Measurements from ENCODE around the gene TNFRSF25. TPM values are rescaled to one million over a fixed set of nuclear protein-coding genes. Genes with fewer than 3 reads are reported as not detected.

The TNFRSF25 gene
- polyA plus RNA-seq, 1 donor from 2014 or later = 52.2 TPM

DNA sequence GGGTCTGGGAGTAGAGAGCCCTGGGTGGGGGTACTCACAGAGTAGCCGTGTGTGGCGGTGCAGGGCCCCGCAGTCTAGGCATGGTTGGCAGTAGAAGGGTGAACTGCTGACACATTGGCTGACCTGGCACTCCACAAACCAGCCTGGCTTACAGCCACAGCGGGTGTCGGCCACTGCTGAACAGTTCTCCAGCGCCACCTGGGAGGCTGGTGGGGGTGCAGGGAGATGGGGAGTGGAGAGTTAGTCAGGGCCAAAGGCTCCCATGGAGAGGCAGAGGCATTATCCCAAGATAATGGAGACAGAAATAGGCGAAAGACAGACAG is 1.5 kb downstream of the TNFRSF25 start:
- Histone ChIP-seq H3K36me3 (ENCODE audit: insufficient read depth, low read length) (no peaks in the 10 kb centered on the region), H3F3A (ENCODE audit: insufficient read depth, low read length, poor library complexity, severe bottlenecking) (no peaks in the 10 kb centered on the region), H3K9me3 (ENCODE audit: low read length) (no peaks in the 10 kb centered on the region), H3K4me2 (ENCODE audit: low read length) (no peak overlapping the region), H3K9me2 (ENCODE audit: insufficient read depth, low read length) (no peaks in the 10 kb centered on the region), H3K4me3 (ENCODE audit: low read length) (no peak overlapping the region), H3K9ac (ENCODE audit: low read length) (no peak overlapping the region), H3K79me2 (replicated peaks; ENCODE audit: insufficient read depth, low read length) (no peaks in the 10 kb centered on the region), H3K27me3 (ENCODE audit: insufficient read depth, low read depth, low read length) (no peaks in the 10 kb centered on the region), H2AFZ (ENCODE audit: low read depth, low read length) (no peak overlapping the region), H4K20me1 (ENCODE audit: insufficient read depth) (no peaks in the 10 kb centered on the region), H3K27ac (ENCODE audit: low read length) (no peak overlapping the region)
- no peak for TF ChIP-seq EP300 (conservative IDR thresholded peaks at IDR 0.05; ENCODE audit: poor library complexity, severe bottlenecking)
- TF ChIP-seq, protein P1, sequence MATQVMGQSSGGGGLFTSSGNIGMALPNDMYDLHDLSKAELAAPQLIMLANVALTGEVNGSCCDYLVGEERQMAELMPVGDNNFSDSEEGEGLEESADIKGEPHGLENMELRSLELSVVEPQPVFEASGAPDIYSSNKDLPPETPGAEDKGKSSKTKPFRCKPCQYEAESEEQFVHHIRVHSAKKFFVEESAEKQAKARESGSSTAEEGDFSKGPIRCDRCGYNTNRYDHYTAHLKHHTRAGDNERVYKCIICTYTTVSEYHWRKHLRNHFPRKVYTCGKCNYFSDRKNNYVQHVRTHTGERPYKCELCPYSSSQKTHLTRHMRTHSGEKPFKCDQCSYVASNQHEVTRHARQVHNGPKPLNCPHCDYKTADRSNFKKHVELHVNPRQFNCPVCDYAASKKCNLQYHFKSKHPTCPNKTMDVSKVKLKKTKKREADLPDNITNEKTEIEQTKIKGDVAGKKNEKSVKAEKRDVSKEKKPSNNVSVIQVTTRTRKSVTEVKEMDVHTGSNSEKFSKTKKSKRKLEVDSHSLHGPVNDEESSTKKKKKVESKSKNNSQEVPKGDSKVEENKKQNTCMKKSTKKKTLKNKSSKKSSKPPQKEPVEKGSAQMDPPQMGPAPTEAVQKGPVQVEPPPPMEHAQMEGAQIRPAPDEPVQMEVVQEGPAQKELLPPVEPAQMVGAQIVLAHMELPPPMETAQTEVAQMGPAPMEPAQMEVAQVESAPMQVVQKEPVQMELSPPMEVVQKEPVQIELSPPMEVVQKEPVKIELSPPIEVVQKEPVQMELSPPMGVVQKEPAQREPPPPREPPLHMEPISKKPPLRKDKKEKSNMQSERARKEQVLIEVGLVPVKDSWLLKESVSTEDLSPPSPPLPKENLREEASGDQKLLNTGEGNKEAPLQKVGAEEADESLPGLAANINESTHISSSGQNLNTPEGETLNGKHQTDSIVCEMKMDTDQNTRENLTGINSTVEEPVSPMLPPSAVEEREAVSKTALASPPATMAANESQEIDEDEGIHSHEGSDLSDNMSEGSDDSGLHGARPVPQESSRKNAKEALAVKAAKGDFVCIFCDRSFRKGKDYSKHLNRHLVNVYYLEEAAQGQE (IDR thresholded peaks at IDR 0.05; ENCODE audit: borderline replicate concordance) = no peak
- no peak for TF ChIP-seq MXI1 (conservative IDR thresholded peaks at IDR 0.05; ENCODE audit: poor library complexity, severe bottlenecking)
- no peak for TF ChIP-seq EZH2 (IDR thresholded peaks at IDR 0.05; ENCODE audit: borderline replicate concordance, insufficient read depth, low read length, poor library complexity, severe bottlenecking)
- no peak for TF ChIP-seq RAD21 (conservative IDR thresholded peaks at IDR 0.05)
- TF ChIP-seq SMC3 (conservative IDR thresholded peaks at IDR 0.05; ENCODE audit: poor library complexity) = no peak
- TF ChIP-seq, protein P2, sequence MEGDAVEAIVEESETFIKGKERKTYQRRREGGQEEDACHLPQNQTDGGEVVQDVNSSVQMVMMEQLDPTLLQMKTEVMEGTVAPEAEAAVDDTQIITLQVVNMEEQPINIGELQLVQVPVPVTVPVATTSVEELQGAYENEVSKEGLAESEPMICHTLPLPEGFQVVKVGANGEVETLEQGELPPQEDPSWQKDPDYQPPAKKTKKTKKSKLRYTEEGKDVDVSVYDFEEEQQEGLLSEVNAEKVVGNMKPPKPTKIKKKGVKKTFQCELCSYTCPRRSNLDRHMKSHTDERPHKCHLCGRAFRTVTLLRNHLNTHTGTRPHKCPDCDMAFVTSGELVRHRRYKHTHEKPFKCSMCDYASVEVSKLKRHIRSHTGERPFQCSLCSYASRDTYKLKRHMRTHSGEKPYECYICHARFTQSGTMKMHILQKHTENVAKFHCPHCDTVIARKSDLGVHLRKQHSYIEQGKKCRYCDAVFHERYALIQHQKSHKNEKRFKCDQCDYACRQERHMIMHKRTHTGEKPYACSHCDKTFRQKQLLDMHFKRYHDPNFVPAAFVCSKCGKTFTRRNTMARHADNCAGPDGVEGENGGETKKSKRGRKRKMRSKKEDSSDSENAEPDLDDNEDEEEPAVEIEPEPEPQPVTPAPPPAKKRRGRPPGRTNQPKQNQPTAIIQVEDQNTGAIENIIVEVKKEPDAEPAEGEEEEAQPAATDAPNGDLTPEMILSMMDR (IDR thresholded peaks at IDR 0.05; ENCODE audit: poor library complexity, severe bottlenecking) = no peak
- no peak for TF ChIP-seq POLR2AphosphoS5 (IDR thresholded peaks at IDR 0.05)
- TF ChIP-seq TAF1 (IDR thresholded peaks at IDR 0.05; ENCODE audit: low read depth) = no peak

DNA sequence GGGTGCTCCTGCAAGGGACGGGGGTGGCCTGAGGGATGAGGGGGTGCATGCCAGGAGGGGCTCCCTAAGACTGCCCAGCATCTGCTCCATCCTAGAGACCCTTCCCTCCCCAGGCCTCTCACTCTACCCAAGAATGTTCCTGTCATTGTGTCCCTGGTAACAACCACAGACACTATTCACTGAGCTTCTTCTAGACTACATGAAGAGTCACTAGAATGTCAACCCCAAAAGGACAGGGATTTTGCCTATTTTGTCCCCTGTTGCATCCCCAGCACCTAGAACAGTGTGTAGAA is 2.9 kb downstream of the TNFRSF25 start:
- Histone ChIP-seq H3K36me3 (ENCODE audit: insufficient read depth, low read length) (no peaks in the 10 kb centered on the region), H4K20me1 (ENCODE audit: insufficient read depth) (no peaks in the 10 kb centered on the region), H3F3A (ENCODE audit: insufficient read depth, low read length, poor library complexity, severe bottlenecking) (no peaks in the 10 kb centered on the region), H3K79me2 (replicated peaks; ENCODE audit: insufficient read depth, low read length) (no peaks in the 10 kb centered on the region), H3K9me2 (ENCODE audit: insufficient read depth, low read length) (no peaks in the 10 kb centered on the region), H2AFZ (ENCODE audit: low read depth, low read length) (no peak overlapping the region), H3K27me3 (ENCODE audit: insufficient read depth, low read depth, low read length) (no peaks in the 10 kb centered on the region), H3K27ac (ENCODE audit: low read length) (no peak overlapping the region), H3K4me3 (ENCODE audit: low read length) (no peak overlapping the region), H3K9me3 (ENCODE audit: low read length) (no peaks in the 10 kb centered on the region), H3K4me2 (ENCODE audit: low read length) (no peak overlapping the region), H3K9ac (ENCODE audit: low read length) (no peak overlapping the region)
- TF ChIP-seq RAD21 (conservative IDR thresholded peaks at IDR 0.05) (no peak), EP300 (conservative IDR thresholded peaks at IDR 0.05; ENCODE audit: poor library complexity, severe bottlenecking) (no peak), EZH2 (IDR thresholded peaks at IDR 0.05; ENCODE audit: borderline replicate concordance, insufficient read depth, low read length, poor library complexity, severe bottlenecking) (no peak)
- TF ChIP-seq, protein P1 (IDR thresholded peaks at IDR 0.05; ENCODE audit: borderline replicate concordance) = no peak
